ELF-1 (cell line): ENCODE measurements around the gene SLC16A3.

ENCODE experiments used
- DNase-seq: peaks from one replicate; pipeline ENCODE4 v3.0.0-alpha.2; 2016; ENCODE audit warnings: low read depth, low spot score

The SLC16A3 gene

GRCh38 chr17:82236142-82236971, 7.5 kb downstream of the SLC16A3 start:
- DNase-seq, result peak; percentile 88

- DNase-seq, result peak; percentile 61
Measured at GRCh38 chr17:82237083-82237745, 8.4 kb downstream of the SLC16A3 start.

- DNase-seq, result no peak
Measured at GRCh38 chr17:82237746-82238471, 9.1 kb downstream of the SLC16A3 start.

GRCh38 chr17:82238472-82239201, 9.8 kb downstream of the SLC16A3 start:
- no peak for DNase-seq

GRCh38 chr17:82239401-82239925, 10.6 kb downstream of the SLC16A3 start:
- no peak for DNase-seq

- no peak for DNase-seq
Measured at GRCh38 chr17:82239926-82240505, 11.2 kb downstream of the SLC16A3 start.

GRCh38 chr17:82240506-82241182, 11.8 kb downstream of the SLC16A3 start:
- no peak for DNase-seq

- peak; percentile 12 for DNase-seq
Measured at GRCh38 chr17:82241183-82241925, 12.5 kb downstream of the SLC16A3 start.

- DNase-seq, result no peak
Measured at GRCh38 chr17:82241926-82242697, 13.3 kb downstream of the SLC16A3 start.

GRCh38 chr17:82242698-82242976, 13.8 kb downstream of the SLC16A3 start:
- DNase-seq, result no peak

GRCh38 chr17:82242977-82243647, 14.3 kb downstream of the SLC16A3 start:
- no peak for DNase-seq

- DNase-seq, result no peak
Measured at GRCh38 chr17:82243648-82244412, 15.0 kb downstream of the SLC16A3 start.

- DNase-seq, result peak; percentile 40
Measured at GRCh38 chr17:82244413-82245133, 15.7 kb downstream of the SLC16A3 start.

GRCh38 chr17:82245134-82246039, 16.5 kb downstream of the SLC16A3 start:
- DNase-seq, result no peak

- DNase-seq, result no peak
Measured at GRCh38 chr17:82246040-82246364, 17.2 kb downstream of the SLC16A3 start.
